Parathyroid adenoma (tissue), 2 donors: Measurements from ENCODE around the gene BMP6.

Experiments
- H2AFZ ChIP-seq: fragments of 300-600 bp; sonication (generic); one replicate; pipeline ENCODE4 v1.7.0; 2017; ENCODE audit warnings: antibody characterized with exemption, mild to moderate bottlenecking
- H3K27ac ChIP-seq: fragments of 300-600 bp; sonication (generic); one replicate; pipeline ENCODE4 v1.7.0; 2017
- H3K27me3 ChIP-seq: fragments of 300-600 bp; sonication (generic); one replicate; pipeline ENCODE4 v1.7.0; 2017; ENCODE audit warnings: low read length; ENCODE audit not compliant: control insufficient read depth, insufficient read depth
- H3K36me3 ChIP-seq: fragments of 300-600 bp; sonication (generic); one replicate; pipeline ENCODE4 v1.7.0; 2017; ENCODE audit warnings: low read length; ENCODE audit not compliant: control insufficient read depth, insufficient read depth
- H3K4me1 ChIP-seq: fragments of 300-600 bp; sonication (generic); one replicate; pipeline ENCODE4 v1.7.0; 2017; ENCODE audit warnings: control low read depth
- H3K4me2 ChIP-seq: fragments of 300-600 bp; sonication (generic); one replicate; pipeline ENCODE4 v1.7.0; 2017; ENCODE audit warnings: low read length
- H3K4me3 ChIP-seq: fragments of 300-600 bp; sonication (generic); one replicate; pipeline ENCODE4 v1.7.0; 2017; ENCODE audit warnings: low read depth, low read length
- H3K79me2 ChIP-seq: fragments of 300-600 bp; sonication (generic); one replicate; pipeline ENCODE4 v1.7.0; 2017; ENCODE audit warnings: control low read depth
- H3K9ac ChIP-seq: fragments of 300-600 bp; sonication (generic); one replicate; pipeline ENCODE4 v1.7.0; 2017; ENCODE audit warnings: mild to moderate bottlenecking
- H3K9me3 ChIP-seq: fragments of 300-600 bp; sonication (generic); one replicate; pipeline ENCODE4 v1.7.0; 2017; ENCODE audit warnings: low read length; ENCODE audit not compliant: control insufficient read depth
- CTCF ChIP-seq: fragments of 300-600 bp; sonication (generic); IDR thresholded peaks from one replicate; pipeline ENCODE4 v1.7.0; 2017; ENCODE audit warnings: antibody characterized with exemption, mild to moderate bottlenecking
- donor health status: primary hyperparathyroidism.

Gene BMP6

GRCh38 chr6:7805078-7805849, 79.4 kb downstream of the BMP6 start:
- Histone ChIP-seq H2AFZ (no peak overlapping the region), H3K27me3 (no peaks in the 10 kb centered on the region), H3K4me3 (no peak overlapping the region), H3K36me3 (no peaks in the 10 kb centered on the region), H3K9ac (no peak overlapping the region), H3K4me1 (no peaks in the 10 kb centered on the region), H3K27ac (no peak overlapping the region), H3K9me3 (no peaks in the 10 kb centered on the region), H3K4me2 (peak overlapping the region; percentile 45), H3K79me2 (no peaks in the 10 kb centered on the region)
- TF ChIP-seq CTCF, result no peak

- no peaks in the 10 kb centered on the region for H3K36me3 ChIP-seq
- no peak overlapping the region for H3K27ac ChIP-seq
- H3K9ac ChIP-seq, result no peak overlapping the region
- H3K79me2 ChIP-seq, result no peaks in the 10 kb centered on the region
- no peaks in the 10 kb centered on the region for H3K4me1 ChIP-seq
- no peak overlapping the region for H2AFZ ChIP-seq
- peak overlapping the region; percentile 45 for H3K4me2 ChIP-seq
- no peak for TF ChIP-seq CTCF
- no peak overlapping the region for H3K4me3 ChIP-seq
- no peaks in the 10 kb centered on the region for H3K9me3 ChIP-seq
- H3K27me3 ChIP-seq, result no peaks in the 10 kb centered on the region
Measured at GRCh38 chr6:7805850-7806214, 79.9 kb downstream of the BMP6 start.

GRCh38 chr6:7806711-7807110, 80.8 kb downstream of the BMP6 start:
- Histone ChIP-seq H3K79me2 (no peaks in the 10 kb centered on the region), H3K4me1 (no peaks in the 10 kb centered on the region), H3K4me3 (no peak overlapping the region), H3K27ac (no peak overlapping the region), H3K4me2 (no peak overlapping the region), H2AFZ (no peak overlapping the region), H3K9me3 (no peaks in the 10 kb centered on the region), H3K27me3 (no peaks in the 10 kb centered on the region), H3K36me3 (no peaks in the 10 kb centered on the region), H3K9ac (no peak overlapping the region)
- no peak for TF ChIP-seq CTCF

GRCh38 chr6:7809346-7809745, 83.4 kb downstream of the BMP6 start:
- Histone ChIP-seq H3K4me1 (no peaks in the 10 kb centered on the region), H2AFZ (no peak overlapping the region), H3K4me3 (no peak overlapping the region), H3K27me3 (no peaks in the 10 kb centered on the region), H3K36me3 (no peaks in the 10 kb centered on the region), H3K79me2 (no peaks in the 10 kb centered on the region), H3K27ac (no peak overlapping the region), H3K9ac (no peak overlapping the region), H3K4me2 (no peak overlapping the region), H3K9me3 (no peaks in the 10 kb centered on the region)
- TF ChIP-seq CTCF, result no peak

- Histone ChIP-seq H3K27me3 (no peaks in the 10 kb centered on the region), H3K79me2 (no peaks in the 10 kb centered on the region), H3K36me3 (no peaks in the 10 kb centered on the region), H3K9me3 (no peaks in the 10 kb centered on the region), H3K4me3 (no peak overlapping the region), H3K4me1 (no peaks in the 10 kb centered on the region), H2AFZ (no peak overlapping the region), H3K27ac (no peak overlapping the region), H3K4me2 (no peak overlapping the region), H3K9ac (no peak overlapping the region)
- TF ChIP-seq CTCF, result no peak
Measured at GRCh38 chr6:7811441-7811840, 85.5 kb downstream of the BMP6 start.
